Activated naive CD4-positive, alpha-beta T cell treated with Interleukin-2 at 50 U/mL for 16 hours (primary cell): Measurements from ENCODE around the gene GALNT5.
A peak's percentile ranks its signal among the peaks of the same experiment; 100 is the strongest.

ENCODE experiments used
- DNase-seq: peaks from one replicate; pipeline ENCODE4 v3.0.0-alpha.2; 2020

Gene GALNT5

DNA sequence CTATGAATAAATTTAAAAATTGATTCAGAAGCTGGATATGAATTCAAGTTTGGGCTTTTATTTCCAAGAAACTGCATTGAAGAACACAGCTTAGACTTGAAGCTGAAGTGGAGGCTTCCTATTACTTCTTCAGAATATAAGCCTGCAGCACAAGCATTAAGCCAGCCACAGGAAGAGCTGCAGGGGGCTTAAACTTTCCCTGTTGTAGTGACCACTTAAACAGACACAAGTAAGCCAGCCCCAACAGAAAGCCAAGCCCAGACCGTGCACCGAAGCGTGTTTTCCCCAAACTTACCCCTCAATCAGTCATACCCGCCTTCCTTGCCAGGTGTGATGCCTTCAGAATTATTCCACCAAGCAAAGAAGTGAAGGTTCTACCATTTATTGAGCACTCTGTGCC lies 39.5 kb downstream of the GALNT5 start:
- no peak for DNase-seq

DNA sequence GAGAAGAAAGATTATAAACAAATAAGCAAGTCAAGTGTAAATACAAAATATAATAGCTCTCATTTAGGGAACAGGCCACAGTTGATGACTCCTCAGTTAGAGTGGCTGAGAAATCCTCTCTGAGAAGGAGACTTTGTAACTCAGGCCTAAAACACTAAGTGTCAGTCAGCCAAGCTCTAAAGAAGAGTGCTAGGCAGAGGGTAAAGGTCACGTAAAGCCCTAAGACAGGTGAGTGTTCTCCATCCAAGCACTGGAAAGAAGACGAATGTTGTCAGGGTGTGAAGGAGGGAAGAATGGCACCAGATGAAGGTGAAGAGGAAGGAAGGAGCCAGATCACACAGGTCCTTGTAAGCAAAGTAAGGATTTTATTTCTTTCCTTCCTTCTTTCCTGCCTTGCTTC lies 43.8 kb downstream of the GALNT5 start:
- DNase-seq = no peak

DNA sequence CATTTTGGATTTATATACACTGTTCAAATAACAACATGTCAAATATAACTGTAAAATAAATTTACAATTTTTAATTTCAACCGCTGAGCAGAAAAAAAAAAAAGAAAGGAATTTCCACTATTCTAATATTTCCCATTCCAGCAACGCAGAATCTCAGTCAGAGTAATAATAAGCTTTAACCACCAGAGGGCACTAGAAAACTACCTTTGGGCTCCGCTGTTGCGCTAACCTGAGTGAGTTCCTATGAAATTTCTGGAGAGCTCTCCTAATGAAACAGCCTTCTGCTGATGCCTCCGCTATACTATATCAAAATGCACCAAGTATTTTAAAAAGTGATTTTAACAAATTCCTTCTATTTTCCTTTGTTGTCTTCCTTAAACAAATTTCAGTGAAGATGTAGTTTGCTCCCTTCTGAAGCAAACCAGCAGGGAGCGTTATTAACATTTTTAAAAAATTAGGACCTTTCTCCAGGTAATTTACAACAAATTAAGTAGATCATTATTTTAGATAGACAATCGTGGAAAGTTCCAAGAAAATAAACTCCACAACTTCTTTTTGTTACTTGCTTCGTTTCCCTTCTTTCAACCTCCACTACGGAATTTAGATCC lies 45.1 kb downstream of the GALNT5 start:
- peak; percentile 12 for DNase-seq

DNA sequence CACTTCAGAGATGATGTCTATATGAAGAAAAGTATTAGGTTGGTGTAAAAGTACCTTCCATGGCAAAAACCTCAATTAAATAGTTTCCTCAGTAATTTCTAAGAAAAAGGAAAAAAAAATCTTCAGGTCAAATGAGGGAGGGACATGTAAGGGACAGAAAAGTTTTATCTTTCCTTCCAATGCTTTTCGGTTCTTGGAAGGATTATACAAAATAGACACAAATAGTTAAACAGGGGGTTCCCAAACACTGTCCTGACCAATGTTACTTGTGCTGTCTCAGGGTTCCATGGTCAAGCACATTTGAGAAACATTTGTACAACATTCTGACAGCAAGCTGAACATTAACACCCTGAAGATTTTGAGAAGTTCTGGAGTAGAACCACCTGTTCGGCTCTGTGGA lies 46.1 kb downstream of the GALNT5 start:
- no peak for DNase-seq

DNA sequence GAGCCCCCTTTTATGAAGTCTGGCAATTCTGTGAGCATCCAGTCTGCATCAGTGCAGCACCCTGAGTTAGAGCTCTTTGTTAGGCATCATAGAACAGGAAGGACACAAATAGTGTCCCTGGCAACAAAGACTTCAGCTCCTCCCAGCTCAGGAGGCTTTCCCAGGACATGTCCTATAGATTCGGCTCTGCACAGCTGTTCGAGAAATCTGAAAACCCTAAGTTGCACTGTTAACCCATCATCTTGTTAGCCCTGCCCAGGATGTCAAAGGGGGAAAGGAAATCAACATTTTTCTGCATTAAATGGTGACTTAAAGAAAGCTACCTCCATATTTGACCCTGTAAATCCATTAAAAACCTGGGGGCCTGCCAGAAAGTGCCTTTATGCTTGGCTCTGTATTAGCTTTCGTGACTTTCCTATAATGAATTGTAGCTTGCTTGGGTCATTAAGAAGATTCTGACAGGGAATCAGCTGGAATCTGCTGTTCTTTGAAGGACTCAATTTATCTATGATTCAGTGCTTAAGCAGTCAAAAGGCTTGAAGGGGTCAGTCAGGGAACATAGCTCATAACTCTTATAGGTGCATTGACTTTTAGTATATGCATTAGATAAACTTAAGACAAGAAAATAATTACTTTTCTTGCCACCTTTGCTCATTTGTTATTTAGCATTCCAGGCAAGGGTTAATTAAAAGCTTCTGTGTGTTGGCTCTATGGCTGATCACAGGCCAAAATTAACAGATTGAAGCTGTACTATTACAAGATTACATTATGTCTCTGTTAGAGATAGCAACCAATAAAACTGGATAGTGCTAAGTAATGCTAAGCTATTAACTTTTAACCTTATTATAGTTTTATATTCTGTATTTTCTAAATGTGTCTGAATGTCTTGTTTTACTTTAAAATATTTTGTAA lies 47.6 kb downstream of the GALNT5 start:
- DNase-seq = no peak

DNA sequence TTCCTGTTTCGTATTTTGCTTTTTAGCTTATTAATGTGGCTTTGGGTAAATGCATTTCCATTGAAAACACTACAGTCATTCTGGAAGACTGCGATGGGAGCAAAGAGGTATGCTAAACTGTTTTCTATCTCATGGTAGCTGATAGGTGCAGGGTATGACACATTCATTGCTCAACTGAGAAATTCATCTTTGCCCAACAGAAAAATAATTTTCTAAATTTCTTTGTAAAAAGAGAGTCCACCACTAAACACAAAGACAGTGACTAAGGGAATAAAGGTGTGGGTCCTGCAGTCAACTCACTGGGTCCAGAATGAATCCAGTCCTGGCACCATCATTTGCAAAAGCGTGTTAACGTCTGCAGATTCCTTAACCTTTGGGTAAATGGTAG lies 48.2 kb downstream of the GALNT5 start:
- no peak for DNase-seq

DNA sequence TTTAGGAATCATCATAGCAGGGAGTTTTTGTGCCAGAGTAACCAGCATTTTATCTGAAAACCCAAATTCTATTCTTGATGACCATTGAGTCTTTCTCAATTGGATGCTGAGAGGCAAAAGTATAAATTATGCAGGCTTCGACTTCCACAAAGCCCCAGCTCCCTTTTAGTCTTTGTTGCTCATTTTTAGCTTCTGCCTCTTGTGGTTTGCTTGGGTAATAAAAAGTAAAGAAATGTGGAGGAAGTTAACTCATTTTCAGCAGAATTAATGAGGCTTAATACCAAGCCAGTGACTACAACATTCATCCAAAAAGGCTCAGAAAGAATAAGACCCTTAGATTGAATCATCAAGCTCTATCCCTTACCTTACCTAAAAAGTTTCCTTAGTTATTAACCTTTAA lies 49.5 kb downstream of the GALNT5 start:
- DNase-seq = no peak

DNA sequence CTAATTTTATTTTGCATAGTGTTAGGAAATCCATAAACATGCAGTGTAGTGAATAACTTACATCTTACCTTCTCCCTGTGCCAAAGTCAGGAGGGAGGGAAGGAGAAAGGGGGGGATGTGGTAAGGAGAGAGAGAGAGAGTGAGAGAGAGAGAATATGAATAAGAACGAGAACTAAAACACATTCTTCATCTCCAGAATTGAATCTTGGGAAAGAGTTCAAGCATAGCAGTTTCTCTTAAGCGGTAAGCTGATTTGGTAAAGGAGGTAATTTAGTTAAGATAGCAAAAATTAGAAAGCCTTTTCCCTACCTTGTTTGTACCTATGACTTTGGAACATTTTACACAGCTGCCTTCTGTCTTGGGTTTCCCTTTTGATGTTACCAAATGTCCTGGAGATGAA lies 52.4 kb downstream of the GALNT5 start:
- DNase-seq = no peak

DNA sequence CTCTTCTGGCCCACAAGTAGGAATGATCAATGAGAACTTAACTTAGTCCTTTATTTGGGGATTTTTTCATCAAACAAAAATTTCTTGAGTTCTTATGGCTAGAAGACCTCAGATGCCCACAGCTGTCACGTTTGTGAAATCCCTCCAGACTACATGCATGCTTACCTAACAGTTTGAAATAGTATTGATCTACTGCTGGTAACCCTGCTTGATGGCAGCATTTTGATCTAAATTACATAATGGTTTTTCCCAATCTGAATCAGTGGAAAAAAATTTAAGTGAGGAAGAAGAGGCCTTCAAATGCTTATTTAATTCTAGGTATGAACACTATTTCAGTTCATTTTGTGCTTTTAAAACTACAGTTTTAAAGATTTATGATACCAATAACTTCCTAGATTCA lies 54.2 kb downstream of the GALNT5 start:
- no peak for DNase-seq

DNA sequence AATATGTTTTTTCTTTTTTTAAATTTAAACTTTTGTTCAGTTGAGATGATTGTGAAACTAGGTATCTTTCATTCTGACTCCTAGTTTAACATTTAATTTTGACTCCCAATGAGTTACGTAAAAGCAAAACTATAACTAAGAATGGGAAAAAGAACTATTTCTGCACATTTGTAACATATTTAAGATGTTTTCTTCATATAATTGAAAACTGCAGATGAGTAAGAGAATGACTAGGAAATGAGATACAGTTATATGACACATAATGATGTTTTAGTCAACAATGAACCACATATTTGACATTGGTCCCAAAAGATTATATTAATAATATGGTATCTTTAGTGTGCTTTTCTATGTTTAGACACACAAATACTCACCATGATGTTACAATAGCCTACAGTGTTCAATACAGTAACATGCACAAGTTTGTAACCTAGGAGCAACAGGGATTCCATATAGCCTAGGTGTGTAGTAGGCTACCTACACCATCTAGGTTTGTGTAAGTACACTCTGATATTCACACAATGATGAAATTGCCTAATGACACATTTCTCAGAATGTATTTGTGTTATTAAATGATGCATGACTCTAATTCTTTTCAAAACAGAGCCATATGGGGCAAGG lies 55.5 kb downstream of the GALNT5 start:
- peak; percentile 11 for DNase-seq

DNA sequence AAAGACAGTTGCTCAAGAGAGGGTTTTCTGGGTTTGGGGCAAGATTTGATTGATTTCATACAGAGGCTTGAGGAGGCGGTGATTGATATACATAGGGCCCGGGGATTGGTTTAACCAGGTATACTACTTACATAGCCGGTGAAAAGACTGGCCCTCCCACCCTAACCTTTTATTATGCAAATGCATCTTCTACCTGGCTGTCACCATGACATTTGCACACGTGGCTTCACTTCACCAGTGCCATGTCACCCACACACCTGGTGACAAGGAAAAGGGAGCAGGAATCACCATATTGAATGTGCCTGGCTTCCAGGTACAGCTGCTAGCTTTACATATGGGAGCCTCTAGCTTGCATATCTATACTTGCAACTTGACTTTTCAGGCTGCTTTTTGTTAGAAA lies 58.4 kb downstream of the GALNT5 start:
- no peak for DNase-seq

DNA sequence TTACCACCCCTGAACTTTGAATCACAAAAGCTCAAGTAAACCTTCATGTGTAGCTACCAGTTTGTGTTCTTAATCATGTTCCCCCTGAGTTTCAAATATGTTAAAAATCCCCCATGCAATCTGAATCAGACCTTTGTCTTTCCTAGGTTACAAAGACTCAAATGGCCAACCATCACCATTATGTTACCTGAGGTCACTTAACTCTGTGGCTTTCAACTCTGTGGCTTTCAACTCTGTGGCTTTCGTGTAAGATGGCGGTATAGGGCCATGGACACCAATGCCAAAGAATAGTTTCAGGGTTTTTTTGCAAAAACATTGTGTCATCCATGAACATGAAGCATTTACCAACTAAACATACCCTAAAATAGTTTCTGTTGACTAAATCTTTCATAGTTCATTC lies 61.4 kb downstream of the GALNT5 start:
- DNase-seq = no peak

DNA sequence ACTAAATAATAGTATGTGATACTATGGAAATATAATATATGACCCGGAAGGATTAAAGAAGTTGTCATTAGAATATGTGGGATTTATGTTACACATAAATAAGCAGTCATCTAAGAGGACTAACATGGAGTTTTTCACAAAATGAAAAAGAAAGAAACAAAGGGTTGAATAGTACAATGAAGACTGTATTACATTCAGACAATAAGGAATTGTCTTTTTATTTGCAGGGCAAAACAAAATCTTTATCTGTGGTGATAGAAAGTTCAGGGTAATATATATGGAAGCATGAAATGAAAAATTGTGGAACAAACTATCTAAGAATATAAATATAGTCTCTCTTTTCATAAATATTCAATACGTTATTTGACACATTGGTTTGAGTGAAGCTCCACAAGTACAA lies 62.3 kb downstream of the GALNT5 start:
- DNase-seq = no peak

DNA sequence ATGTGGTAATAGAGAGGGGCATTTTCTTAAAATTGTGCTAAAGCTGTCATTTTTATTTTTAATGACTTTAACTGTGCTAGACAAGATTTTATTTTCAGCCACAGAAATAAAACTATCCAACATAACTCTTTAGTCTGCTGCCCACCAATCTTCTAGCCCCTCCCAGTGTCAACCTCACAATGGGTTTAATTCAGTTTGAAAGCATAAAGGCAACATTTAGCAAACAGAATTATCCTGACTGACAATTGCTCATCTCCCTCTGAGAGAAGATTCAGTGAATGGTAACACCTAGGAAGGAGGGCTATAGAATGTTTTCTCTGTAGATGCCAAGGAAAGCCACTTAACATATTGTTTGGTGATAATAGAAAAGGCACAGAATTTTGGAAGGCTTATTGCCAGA lies 62.9 kb downstream of the GALNT5 start:
- DNase-seq = no peak

DNA sequence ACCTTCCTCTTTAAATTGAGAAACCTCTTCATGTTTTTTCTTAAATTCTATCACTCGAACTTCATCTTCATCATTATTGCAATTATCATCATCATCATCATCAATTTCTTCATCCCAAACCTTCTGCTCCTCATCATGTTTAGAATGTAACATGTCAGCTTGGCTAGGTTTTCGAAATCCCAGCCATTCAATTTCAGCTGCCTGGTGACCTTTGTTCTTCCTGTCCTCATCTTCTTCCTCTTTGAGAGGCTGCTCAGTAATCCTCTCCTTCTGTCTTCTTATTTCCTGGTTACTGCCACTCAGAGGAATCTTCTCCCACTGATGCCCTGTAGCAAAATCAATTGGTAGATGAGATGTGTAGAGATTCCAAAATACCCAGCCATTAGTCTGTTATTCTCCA lies 64.0 kb downstream of the GALNT5 start:
- DNase-seq = no peak

DNA sequence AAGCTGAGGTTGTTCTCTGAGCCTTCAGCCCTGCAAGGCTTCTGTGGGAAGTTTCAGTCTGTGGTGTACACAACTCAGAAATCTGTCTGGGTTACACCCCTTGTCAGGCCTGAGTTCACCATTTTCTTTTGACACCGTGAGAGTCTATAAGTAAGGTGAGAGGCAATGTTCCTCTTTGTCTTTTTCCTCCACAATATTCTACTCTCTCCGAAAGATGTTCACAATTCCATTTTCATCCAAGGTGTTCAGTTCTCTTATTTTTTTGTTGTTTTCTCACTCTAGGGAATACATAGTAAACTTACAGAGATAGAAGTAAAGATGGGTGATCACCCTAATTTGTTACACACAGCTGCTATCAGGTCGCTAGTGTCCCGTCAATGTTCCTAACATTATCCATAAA lies 64.9 kb downstream of the GALNT5 start:
- no peak for DNase-seq

DNA sequence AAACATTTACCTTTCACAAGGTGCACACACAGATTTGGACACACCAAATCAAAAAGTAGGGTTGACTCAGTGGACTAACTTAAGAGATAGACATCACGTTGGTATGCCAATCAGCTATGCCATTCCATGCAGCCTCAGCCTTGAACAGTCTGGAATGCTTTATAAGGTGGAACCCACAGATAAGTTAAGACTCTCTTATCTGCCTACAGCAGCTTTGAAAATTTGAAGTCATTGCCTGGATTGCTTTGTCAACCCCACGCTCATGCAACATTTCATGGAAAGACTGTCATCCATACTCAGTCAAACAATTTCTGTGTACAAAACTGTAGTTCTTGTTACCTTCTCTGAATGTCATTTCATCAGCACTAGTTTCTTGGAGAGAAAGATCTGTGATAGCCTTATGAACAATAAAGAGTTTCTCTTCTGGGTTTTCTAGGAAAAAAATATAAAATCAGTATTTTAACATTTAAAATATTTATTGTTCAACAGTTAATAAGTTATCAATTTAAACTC lies 66.9 kb downstream of the GALNT5 start:
- no peak for DNase-seq

DNA sequence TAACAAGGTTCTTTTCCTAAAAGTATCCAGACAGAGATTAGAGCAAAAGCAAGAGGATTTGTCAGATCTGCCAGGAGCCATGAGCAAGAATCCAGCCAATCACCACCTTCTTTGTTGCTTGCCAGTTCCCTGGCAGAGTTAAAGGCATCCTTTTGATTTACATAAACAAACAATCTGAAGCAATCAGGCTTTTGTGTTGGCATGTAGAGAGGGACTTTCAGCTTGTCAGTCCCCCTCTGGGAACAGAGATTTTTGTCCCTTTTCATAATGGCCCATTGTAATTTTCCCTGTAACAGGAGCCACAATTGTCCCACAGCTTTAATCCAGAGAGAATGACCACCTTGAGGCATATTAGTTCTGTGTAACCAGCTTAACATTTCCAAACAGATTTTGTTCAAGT lies 68.3 kb downstream of the GALNT5 start, which contains the start of gene ERMN:
Gene ERMN, minus strand, starts transcription at position 39 of the 400 bp plus-strand sequence. CDS start 182 bp downstream, outside the sequence.
- DNase-seq = no peak

DNA sequence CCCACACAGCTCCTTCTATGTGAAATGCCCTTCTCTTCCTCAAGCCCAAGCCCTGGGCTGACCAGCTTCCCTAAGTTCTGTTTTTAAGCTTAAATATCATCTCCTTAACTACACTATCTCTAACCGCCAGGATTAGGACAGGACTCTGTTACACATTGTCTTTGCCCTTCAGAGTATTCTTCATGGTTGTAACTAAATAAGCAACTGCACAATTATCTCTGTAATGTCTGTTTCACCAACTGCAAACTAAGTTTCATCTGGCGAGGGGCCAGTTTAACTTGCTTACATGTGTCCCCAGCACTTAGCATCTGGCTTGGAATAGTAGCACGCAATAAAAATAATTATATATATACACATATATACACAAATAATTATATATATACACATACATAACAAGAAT lies 69.2 kb downstream of the GALNT5 start:
- DNase-seq = no peak

DNA sequence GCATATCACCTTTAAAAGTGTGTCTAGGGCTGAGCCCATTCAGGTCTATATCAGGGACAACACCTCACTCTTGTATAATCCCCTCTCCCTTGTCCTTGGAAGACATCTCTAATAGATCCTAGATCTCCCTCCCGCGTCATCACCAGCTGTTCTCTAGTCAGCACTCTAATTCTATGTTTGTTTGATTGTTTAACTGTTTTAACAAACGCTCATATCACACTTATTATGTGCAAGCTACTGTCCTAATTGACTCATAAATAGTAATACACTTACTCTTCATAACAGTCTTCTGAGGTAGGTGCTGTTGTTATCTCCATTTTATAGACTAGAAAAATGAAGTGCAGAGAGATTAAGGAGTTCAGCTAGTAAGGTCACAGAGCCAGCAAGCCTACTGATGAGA lies 69.7 kb downstream of the GALNT5 start:
- no peak for DNase-seq

DNA sequence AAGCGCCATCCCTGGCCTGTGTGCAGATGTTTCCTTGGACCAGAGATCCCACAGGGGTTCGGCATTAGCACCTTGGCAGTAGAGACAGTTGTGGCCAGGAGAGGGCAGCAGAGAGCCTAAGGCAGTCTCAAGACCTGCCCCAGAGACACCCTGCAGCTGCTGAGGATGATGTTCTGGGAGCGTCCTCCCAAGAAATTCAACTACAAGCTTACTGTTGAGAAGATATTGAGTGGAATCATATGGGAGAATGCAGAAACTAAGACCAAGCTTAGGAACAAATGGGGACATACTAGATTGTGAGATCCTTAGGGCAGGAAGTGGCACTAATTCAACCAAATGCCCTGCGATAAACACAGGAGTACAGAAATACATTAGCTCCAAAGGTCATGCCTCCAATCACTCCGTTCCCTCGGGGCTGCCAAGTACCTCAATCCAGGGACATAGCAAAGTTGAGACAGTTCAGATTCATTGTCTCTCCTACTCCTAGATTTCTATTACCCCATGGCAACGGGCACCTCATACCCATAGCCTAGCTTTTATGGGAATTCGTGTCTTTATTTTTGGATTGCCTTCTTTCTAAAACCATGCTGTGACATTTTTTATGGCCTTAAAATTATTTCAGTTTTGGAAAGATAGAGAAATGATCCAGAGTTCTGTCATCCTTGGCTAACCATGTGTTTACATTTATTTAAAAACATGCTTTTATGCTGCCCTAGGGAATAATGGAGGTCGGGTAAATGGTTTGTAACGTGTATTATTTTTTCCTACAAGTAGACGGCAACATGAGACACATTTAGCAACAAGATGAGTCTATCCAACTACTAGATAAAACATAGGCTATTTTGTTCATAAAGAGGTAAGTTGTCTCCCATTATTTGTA lies 70.4 kb downstream of the GALNT5 start:
- peak; percentile 87 for DNase-seq

DNA sequence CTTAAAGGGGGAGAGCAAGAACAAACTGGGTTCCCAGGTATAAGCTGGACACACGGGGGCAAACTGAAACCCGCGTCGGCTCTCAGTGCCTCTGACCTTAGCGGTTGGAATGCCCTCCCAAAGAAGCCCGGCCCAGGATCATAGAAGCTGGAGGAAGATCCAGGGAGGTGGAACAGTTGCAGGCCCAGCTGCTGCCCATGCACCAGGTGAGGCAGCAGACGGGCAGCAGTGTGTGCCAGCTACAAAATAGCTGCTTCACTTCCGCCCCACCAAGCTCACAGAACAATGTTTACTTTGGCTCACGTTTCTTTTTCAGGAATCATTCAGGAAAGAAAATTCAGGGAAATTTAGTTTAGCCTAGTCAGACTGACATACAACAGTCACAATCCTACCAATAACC lies 72.0 kb downstream of the GALNT5 start:
- no peak for DNase-seq
